Hypothalamus (tissue), 51 donors: ENCODE measurements around the gene PRAF2.

Experiments used
- DNase-seq, 51 donors: peaks; one replicate each; lab custom pipeline; 2025; lab: John Stamatoyannopoulos, UW

Gene PRAF2

GRCh38 chrX:49077941-49078340, 4.1 kb upstream of the PRAF2 start:
- no peak for DNase-seq

GRCh38 chrX:49075347-49075746, 1.5 kb upstream of the PRAF2 start:
- no peak for DNase-seq

- no peak for DNase-seq
Measured at GRCh38 chrX:49072712-49073095, 1.1 kb downstream of the PRAF2 start.

GRCh38 chrX:49071877-49072711, 1.7 kb downstream of the PRAF2 start:
- peak in 42 of 51 donors; percentile 1 to 79 (median 50) for DNase-seq

- no peak for DNase-seq
Measured at GRCh38 chrX:49070988-49071387, 2.8 kb downstream of the PRAF2 start.

GRCh38 chrX:49069038-49069437, 4.8 kb downstream of the PRAF2 start:
- no peak for DNase-seq

- no peak for DNase-seq
Measured at GRCh38 chrX:49067285-49068120, 6.3 kb downstream of the PRAF2 start.

- no peak for DNase-seq
Measured at GRCh38 chrX:49066690-49067089, 7.1 kb downstream of the PRAF2 start.

- no peak for DNase-seq
Measured at GRCh38 chrX:49066278-49066677, 7.5 kb downstream of the PRAF2 start.

GRCh38 chrX:49064735-49065134, 9.1 kb downstream of the PRAF2 start:
- DNase-seq = no peak

- DNase-seq = no peak
Measured at GRCh38 chrX:49064303-49064702, 9.5 kb downstream of the PRAF2 start.

- no peak for DNase-seq
Measured at GRCh38 chrX:49063715-49064114, 10.1 kb downstream of the PRAF2 start.

- no peak for DNase-seq
Measured at GRCh38 chrX:49061916-49062315, 11.9 kb downstream of the PRAF2 start.

- DNase-seq = no peak
Measured at GRCh38 chrX:49061490-49061889, 12.3 kb downstream of the PRAF2 start.

GRCh38 chrX:49060914-49061313, 12.9 kb downstream of the PRAF2 start:
- no peak for DNase-seq

- DNase-seq = no peak
Measured at GRCh38 chrX:49059681-49060085, 14.1 kb downstream of the PRAF2 start.

GRCh38 chrX:49059201-49059600, 14.6 kb downstream of the PRAF2 start:
- no peak for DNase-seq

- no peak for DNase-seq
Measured at GRCh38 chrX:49058794-49059193, 15.0 kb downstream of the PRAF2 start, which contains the start of gene CCDC120. CCDC120 (plus strand) TSS chrX:49058999; CDS start chrX:49062042, 3,043 bp downstream.

- no peak for DNase-seq
Measured at GRCh38 chrX:49054073-49054762, 19.6 kb downstream of the PRAF2 start.

GRCh38 chrX:49053223-49054072, 20.4 kb downstream of the PRAF2 start:
- DNase-seq = peak in 26 of 51 donors; percentile 1 to 55 (median 18)
